Nephron (organoid): ENCODE data around the gene MAGED1.

Experiments used
- H3K27ac Mint-ChIP-seq, 3 experiments: 2 replicates each; pipeline ENCODE4 v1.8.0; 2020; ENCODE audit warnings: mixed read lengths in 3 of 3, mild to moderate bottlenecking in 2 of 3, moderate library complexity in 1 of 3
- H3K27me3 Mint-ChIP-seq: 2 replicates; pipeline ENCODE4 v1.8.0; 2021; ENCODE audit warnings: low read depth, mild to moderate bottlenecking, moderate library complexity, mixed read lengths
- H3K36me3 Mint-ChIP-seq: 2 replicates; pipeline ENCODE4 v1.8.0; 2020; ENCODE audit warnings: low read depth, mixed read lengths
- H3K4me1 Mint-ChIP-seq: 2 replicates; pipeline ENCODE4 v1.8.0; 2020; ENCODE audit warnings: mixed read lengths
- H3K4me3 Mint-ChIP-seq, 3 experiments: 2 replicates each; pipeline ENCODE4 v1.8.0; 2020; ENCODE audit warnings: mild to moderate bottlenecking in 3 of 3, mixed read lengths in 3 of 3, moderate library complexity in 2 of 3
- H3K9me3 Mint-ChIP-seq: 2 replicates; pipeline ENCODE4 v1.8.0; 2020; ENCODE audit warnings: mixed read lengths
- CTCF ChIP-seq, 3 experiments: fragments of 200-600 bp; sonication (generic); IDR thresholded peaks; one replicate each; pipeline ENCODE4 v1.5.0; 2021; ENCODE audit warnings: antibody characterized with exemption in 3 of 3; ENCODE audit not compliant: unreplicated experiment in 3 of 3

Gene MAGED1, protein sequence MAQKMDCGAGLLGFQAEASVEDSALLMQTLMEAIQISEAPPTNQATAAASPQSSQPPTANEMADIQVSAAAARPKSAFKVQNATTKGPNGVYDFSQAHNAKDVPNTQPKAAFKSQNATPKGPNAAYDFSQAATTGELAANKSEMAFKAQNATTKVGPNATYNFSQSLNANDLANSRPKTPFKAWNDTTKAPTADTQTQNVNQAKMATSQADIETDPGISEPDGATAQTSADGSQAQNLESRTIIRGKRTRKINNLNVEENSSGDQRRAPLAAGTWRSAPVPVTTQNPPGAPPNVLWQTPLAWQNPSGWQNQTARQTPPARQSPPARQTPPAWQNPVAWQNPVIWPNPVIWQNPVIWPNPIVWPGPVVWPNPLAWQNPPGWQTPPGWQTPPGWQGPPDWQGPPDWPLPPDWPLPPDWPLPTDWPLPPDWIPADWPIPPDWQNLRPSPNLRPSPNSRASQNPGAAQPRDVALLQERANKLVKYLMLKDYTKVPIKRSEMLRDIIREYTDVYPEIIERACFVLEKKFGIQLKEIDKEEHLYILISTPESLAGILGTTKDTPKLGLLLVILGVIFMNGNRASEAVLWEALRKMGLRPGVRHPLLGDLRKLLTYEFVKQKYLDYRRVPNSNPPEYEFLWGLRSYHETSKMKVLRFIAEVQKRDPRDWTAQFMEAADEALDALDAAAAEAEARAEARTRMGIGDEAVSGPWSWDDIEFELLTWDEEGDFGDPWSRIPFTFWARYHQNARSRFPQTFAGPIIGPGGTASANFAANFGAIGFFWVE

DNA sequence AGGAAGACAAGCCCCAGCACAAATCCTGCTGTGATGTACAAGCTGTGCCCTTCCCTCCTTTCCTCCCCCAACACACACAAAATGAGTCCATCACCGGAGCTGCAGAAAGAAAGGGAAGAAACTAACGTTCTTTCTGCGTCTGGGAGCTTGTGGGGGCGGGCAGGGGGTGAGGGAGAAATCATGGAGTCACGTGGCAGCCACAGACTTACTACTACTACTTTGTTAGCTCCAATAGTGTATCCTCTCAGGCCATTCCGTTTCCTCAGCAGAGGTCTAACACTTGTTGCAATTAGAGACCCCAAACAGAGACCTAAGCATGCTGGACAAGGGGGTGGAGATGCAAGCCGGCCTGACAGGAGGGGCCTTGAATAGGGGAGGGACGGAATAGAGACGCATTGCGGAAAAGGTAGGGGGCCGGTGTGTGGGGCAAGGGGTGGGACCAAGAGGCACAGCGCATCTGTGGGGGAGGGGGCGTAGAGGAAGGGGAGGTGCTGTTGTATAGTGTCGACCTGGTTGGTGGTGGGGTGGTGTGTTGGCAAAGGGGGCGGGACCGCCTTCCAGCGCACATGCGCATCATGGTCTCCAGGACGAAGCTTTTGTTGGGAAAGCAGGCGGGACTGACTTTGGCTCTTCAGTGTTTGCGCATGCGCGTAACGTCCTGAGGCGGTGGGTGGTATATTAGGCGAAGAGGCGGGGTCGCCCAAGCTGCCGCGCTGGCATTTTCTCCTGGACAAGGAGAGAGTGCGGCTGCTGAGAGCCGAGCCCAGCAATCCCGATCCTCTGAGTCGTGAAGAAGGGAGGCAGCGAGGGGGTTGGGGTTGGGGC, at the start of gene MAGED1:
Gene MAGED1 (plus strand): TSS at position 703 of the 825 bp plus-strand sequence. CDS start 682 bp downstream, outside the sequence.
- TF ChIP-seq CTCF (IDR thresholded peaks at IDR 0.05; ENCODE audit: unreplicated experiment in 3 of 3): no peak
- peaks cover 26% of the 10 kb centered on the region for H3K36me3 Mint-ChIP-seq
- H3K27me3 Mint-ChIP-seq: peaks cover 4% of the 10 kb centered on the region
- H3K9me3 Mint-ChIP-seq: peaks cover 6% of the 10 kb centered on the region
- H3K4me1 Mint-ChIP-seq: peaks cover 36% of the 10 kb centered on the region
- H3K4me3 Mint-ChIP-seq: peak within 1 kb of the TSS; percentile 92 to 99 (median 93)
- H3K27ac Mint-ChIP-seq: peak within 1 kb of the TSS; percentile 91 to 97 (median 93)

GRCh38 chrX:51847463-51847862, 46.0 kb upstream of the MAGED1 start:
- Mint-ChIP-seq H3K27ac (no peak overlapping the region), H3K4me3 (no peak overlapping the region), H3K27me3 (no peaks in the 10 kb centered on the region), H3K36me3 (peaks cover 68% of the 10 kb centered on the region), H3K4me1 (no peaks in the 10 kb centered on the region), H3K9me3 (peaks cover 27% of the 10 kb centered on the region)
- no peak for TF ChIP-seq CTCF (IDR thresholded peaks at IDR 0.05; ENCODE audit: unreplicated experiment in 3 of 3)

DNA sequence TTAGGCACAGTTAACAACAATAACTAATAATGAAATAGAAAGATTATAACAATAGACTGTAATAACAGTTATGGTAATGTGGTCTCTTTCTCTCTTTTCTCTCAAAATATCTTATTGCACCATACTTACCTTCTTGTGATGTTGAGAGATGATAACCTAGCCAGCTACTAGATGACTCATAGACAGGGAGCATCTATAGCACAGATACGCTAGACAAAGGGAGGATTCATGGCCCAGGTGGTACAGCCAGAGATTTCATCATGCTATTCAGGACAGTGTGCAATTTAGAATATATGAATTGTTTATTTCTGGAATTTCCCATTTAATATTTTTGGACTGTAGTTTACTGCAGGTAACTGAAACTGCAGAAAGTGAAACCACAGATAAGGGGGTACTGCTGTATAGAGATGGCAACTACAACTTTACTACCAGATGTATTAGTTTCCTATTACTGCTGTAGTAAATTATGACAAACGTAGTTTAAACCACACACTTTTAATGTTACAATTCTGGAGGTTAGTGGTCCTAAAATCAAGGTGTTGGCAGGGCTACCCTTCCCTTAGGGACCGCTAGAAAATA, 41.8 kb upstream of the MAGED1 start:
- Mint-ChIP-seq H3K27me3 (no peaks in the 10 kb centered on the region), H3K27ac (no peak overlapping the region), H3K9me3 (peaks cover 27% of the 10 kb centered on the region), H3K4me1 (no peaks in the 10 kb centered on the region), H3K4me3 (no peak overlapping the region), H3K36me3 (peaks cover 69% of the 10 kb centered on the region)
- no peak for TF ChIP-seq CTCF (IDR thresholded peaks at IDR 0.05; ENCODE audit: unreplicated experiment in 3 of 3)

- Mint-ChIP-seq H3K4me1 (no peaks in the 10 kb centered on the region), H3K27me3 (no peaks in the 10 kb centered on the region), H3K4me3 (no peak overlapping the region), H3K27ac (no peak overlapping the region), H3K9me3 (peaks cover 29% of the 10 kb centered on the region), H3K36me3 (peaks cover 69% of the 10 kb centered on the region)
- no peak for TF ChIP-seq CTCF (IDR thresholded peaks at IDR 0.05; ENCODE audit: unreplicated experiment in 3 of 3)
These were observed 41.3 kb upstream of the MAGED1 start for GRCh38 chrX:51852096-51852495.

DNA sequence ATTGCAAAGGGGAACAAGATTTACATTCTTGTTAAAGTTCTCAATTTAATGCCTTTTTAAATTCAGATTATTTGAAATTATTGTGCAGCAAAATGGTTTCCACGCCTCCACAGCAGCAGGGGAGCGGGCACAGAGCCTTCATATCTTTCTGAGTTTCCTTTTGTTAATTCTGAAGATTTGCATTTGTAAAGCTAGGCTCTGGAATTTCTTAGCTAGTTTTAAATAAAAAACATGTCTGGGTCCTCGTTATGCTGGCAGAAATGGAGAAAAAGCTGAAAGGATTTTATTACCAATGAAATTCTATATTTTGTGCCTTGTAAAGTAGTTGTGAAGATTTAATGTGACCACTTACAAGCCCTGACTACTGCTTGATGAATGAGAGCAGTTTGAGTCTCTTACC, 40.8 kb upstream of the MAGED1 start:
- TF ChIP-seq CTCF (IDR thresholded peaks at IDR 0.05; ENCODE audit: unreplicated experiment in 3 of 3): no peak
- Mint-ChIP-seq H3K9me3 (peaks cover 30% of the 10 kb centered on the region), H3K4me1 (no peaks in the 10 kb centered on the region), H3K36me3 (peaks cover 69% of the 10 kb centered on the region), H3K27ac (no peak overlapping the region), H3K4me3 (no peak overlapping the region), H3K27me3 (no peaks in the 10 kb centered on the region)
